GM04504 (cell line): ENCODE measurements around the gene SAMD8.
"Not testable (repeated sequence)": the region's sequence is repeated elsewhere in the genome, so short reads cannot be mapped to it uniquely, and the experiment has no call there.

ENCODE experiments used
- DNase-seq: peaks from one replicate; pipeline ENCODE4 v3.0.0-alpha.2; 2012; ENCODE audit warnings: low read depth

Gene SAMD8

GRCh38 chr10:75195035-75195763 lies 83.7 kb downstream of the SAMD8 start:
- DNase-seq = peak; percentile 61

- no peak for DNase-seq
These were observed 85.6 kb downstream of the SAMD8 start for GRCh38 chr10:75197066-75197465.

GRCh38 chr10:75197906-75198305 lies 86.5 kb downstream of the SAMD8 start:
- no peak for DNase-seq

- DNase-seq = not testable (repeated sequence)
These were observed 88.5 kb downstream of the SAMD8 start for GRCh38 chr10:75199949-75200348.

GRCh38 chr10:75201793-75202307 lies 90.4 kb downstream of the SAMD8 start:
- no peak for DNase-seq

GRCh38 chr10:75202321-75203045 lies 91.0 kb downstream of the SAMD8 start:
- DNase-seq = peak; percentile 58

- not testable (repeated sequence) for DNase-seq
These were observed 91.7 kb downstream of the SAMD8 start for GRCh38 chr10:75203046-75203620.

- no peak for DNase-seq
These were observed 92.3 kb downstream of the SAMD8 start for GRCh38 chr10:75203724-75204123.

GRCh38 chr10:75205908-75206307 lies 94.5 kb downstream of the SAMD8 start:
- DNase-seq = no peak

GRCh38 chr10:75206638-75207037 lies 95.2 kb downstream of the SAMD8 start:
- not testable (repeated sequence) for DNase-seq

- DNase-seq = no peak
These were observed 95.8 kb downstream of the SAMD8 start for GRCh38 chr10:75207079-75207856.

GRCh38 chr10:75207857-75208144 lies 96.3 kb downstream of the SAMD8 start:
- DNase-seq = no peak

- DNase-seq = peak; percentile 37
These were observed 96.7 kb downstream of the SAMD8 start for GRCh38 chr10:75208181-75208580.

GRCh38 chr10:75209086-75209920 lies 97.8 kb downstream of the SAMD8 start:
- DNase-seq = no peak

GRCh38 chr10:75209921-75210281 lies 98.4 kb downstream of the SAMD8 start:
- DNase-seq = peak; percentile 60

- peak; percentile 76 for DNase-seq
These were observed 99.0 kb downstream of the SAMD8 start, which contains the start of gene VDAC2 for GRCh38 chr10:75210282-75211006. Gene VDAC2, plus strand, starts transcription at chr10:75210796. Its CDS starts 363 bp downstream, at chr10:75211159.

GRCh38 chr10:75211007-75211691 lies 99.7 kb downstream of the SAMD8 start:
- DNase-seq = no peak

GRCh38 chr10:75212343-75212742 lies 100.9 kb downstream of the SAMD8 start:
- DNase-seq = no peak

- DNase-seq = no peak
These were observed 108.8 kb downstream of the SAMD8 start for GRCh38 chr10:75220274-75220673.

- not testable (repeated sequence) for DNase-seq
These were observed 110.0 kb downstream of the SAMD8 start for GRCh38 chr10:75221492-75221891.
